ENCODE measurements around the gene B4GALT1. TPM values are rescaled to one million over a fixed set of nuclear protein-coding genes. Genes with fewer than 3 reads are reported as not detected.

The B4GALT1 gene
- total and polyA plus RNA-seq, 2 donors (not counting 3 experiments of a cell fraction or from before 2014, with no cell fraction given), result 61.4 to 66.5 TPM

DNA sequence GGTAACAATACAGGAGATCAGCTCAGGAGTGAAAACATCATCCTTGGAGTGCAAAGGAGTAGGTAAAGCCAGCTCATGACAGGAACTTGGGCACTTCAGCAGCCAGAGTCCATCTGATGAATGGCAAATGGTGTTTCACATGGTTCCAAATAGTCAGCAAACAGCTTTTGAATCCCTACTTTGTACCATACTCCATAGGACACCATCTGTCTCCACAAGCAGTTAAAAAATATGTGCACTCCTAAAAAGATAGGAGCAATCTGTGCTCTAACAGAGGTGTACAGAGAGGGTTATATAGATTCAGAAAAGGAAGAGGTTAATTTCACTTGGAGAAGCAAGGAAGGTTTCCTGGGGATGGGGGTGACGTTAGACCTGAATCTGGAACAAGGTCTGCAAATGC lies 21.6 kb upstream of the B4GALT1 start:
- Histone ChIP-seq H3K4me3 (replicated peaks in 1 of 3; ENCODE audit: insufficient read depth in 1 of 3, low read depth in 1 of 3, low read length in 3 of 3) (no peak overlapping the region), H3K9me1 (replicated peaks; ENCODE audit: control insufficient read depth, extremely low read depth, insufficient read depth, low read length) (no peaks in the 10 kb centered on the region), H3K9me3 (replicated peaks; ENCODE audit: control insufficient read depth, insufficient read depth, low read length) (no peaks in the 10 kb centered on the region), H4K20me1 (replicated peaks; ENCODE audit: control insufficient read depth, extremely low read depth, insufficient read depth, low read length) (no peaks in the 10 kb centered on the region), H3K4me2 (ENCODE audit: insufficient read depth, low read length) (no peak overlapping the region), H3K79me2 (ENCODE audit: control insufficient read depth, insufficient read depth, low read length) (no peaks in the 10 kb centered on the region), H3K27me3 (ENCODE audit: control insufficient read depth in 2 of 2, insufficient read depth in 2 of 2, low read length in 2 of 2) (peaks cover 9 to 18% of the 10 kb centered on the region in 2 experiments), H3K27ac (ENCODE audit: insufficient read depth, low read depth, low read length) (no peak overlapping the region), H2AFZ (ENCODE audit: low read depth, low read length) (no peak overlapping the region), H3K36me3 (ENCODE audit: control insufficient read depth in 2 of 2, extremely low read depth in 1 of 2, insufficient read depth in 2 of 2, low read length in 2 of 2) (no peaks in the 10 kb centered on the region), H3K9ac (replicated peaks; ENCODE audit: extremely low read depth, insufficient read depth, low read length) (no peak overlapping the region), H3K4me1 (ENCODE audit: control insufficient read depth, extremely low read depth, insufficient read depth, low read length) (no peaks in the 10 kb centered on the region)
- no peak for TF ChIP-seq POLR2AphosphoS5 (IDR thresholded peaks at IDR 0.05; ENCODE audit: insufficient read depth, low read depth, low read length)
- no peak for TF ChIP-seq MYC (IDR thresholded peaks at IDR 0.05; ENCODE audit: low read depth, low read length)
- no peak for TF ChIP-seq POLR2A (IDR thresholded peaks at IDR 0.05; ENCODE audit: low read depth, low read length)
- TF ChIP-seq, protein P1, sequence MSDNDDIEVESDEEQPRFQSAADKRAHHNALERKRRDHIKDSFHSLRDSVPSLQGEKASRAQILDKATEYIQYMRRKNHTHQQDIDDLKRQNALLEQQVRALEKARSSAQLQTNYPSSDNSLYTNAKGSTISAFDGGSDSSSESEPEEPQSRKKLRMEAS (IDR thresholded peaks at IDR 0.05; ENCODE audit: insufficient read depth, insufficient read length), result no peak
- TF ChIP-seq EZH2 (IDR thresholded peaks at IDR 0.05; ENCODE audit: borderline replicate concordance, low read depth, low read length, severe bottlenecking), result no peak
- TF ChIP-seq, protein P2, sequence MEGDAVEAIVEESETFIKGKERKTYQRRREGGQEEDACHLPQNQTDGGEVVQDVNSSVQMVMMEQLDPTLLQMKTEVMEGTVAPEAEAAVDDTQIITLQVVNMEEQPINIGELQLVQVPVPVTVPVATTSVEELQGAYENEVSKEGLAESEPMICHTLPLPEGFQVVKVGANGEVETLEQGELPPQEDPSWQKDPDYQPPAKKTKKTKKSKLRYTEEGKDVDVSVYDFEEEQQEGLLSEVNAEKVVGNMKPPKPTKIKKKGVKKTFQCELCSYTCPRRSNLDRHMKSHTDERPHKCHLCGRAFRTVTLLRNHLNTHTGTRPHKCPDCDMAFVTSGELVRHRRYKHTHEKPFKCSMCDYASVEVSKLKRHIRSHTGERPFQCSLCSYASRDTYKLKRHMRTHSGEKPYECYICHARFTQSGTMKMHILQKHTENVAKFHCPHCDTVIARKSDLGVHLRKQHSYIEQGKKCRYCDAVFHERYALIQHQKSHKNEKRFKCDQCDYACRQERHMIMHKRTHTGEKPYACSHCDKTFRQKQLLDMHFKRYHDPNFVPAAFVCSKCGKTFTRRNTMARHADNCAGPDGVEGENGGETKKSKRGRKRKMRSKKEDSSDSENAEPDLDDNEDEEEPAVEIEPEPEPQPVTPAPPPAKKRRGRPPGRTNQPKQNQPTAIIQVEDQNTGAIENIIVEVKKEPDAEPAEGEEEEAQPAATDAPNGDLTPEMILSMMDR (IDR thresholded peaks at IDR 0.05; ENCODE audit: extremely low read depth in 1 of 2, insufficient read depth in 1 of 2, low read depth in 1 of 2, low read length in 2 of 2), result no peak
- TF ChIP-seq FOS (IDR thresholded peaks at IDR 0.05; ENCODE audit: borderline replicate concordance, insufficient read depth, low read length), result no peak
- TF ChIP-seq JUN (IDR thresholded peaks at IDR 0.05; ENCODE audit: borderline replicate concordance, insufficient read depth, insufficient read length, low read depth), result no peak
- no peak for TF ChIP-seq GATA2 (IDR thresholded peaks at IDR 0.05; ENCODE audit: insufficient read depth, insufficient read length, low read depth, low read length)
- DNase-seq (ENCODE audit: low read depth, low spot score) (no peak), FAIRE-seq (no peak)
- dilution Hi-C loops (cut with MboI; ENCODE audit: extremely low pct_ligation_motif_present, low sequenced_read_pairs), result no loop called here
- intact Hi-C loops (cut with micrococcal nuclease), result no loop called here
- POLR2A ChIA-PET, result no interaction called here
- BruUV-seq (replicated peaks), result no TSS peak
- CTCF ChIA-PET, result interaction anchor here (1.7 kb wide), 1 partner anchor 112 kb away, joined by 3 read pairs; the partner anchor contains the start of gene SMU1

Data from endothelial cell of umbilical vein (primary cell).